ENCODE data around the gene ZDHHC1.
A peak's percentile ranks its signal among the peaks of the same experiment; 100 is the strongest.

ZDHHC1 gene

DNA sequence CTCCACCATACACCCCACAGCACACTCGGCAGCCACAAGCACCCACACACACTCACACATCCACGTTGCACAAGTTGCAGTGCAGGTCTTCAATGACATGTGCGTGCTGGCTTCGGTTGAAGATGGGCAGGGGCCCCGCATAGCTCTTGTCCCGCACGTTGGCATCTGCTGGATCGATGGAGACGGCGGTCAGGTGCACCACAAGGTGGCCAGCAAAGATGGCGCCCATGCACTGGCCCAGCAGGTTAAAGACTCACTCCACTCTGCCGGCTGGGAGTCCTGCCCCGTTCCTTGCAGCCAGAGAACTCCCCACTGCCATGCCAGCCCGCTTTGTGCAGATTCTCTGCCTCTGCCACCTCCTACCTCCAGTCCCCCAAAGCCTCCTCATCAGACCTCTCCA, 15.4 kb downstream of the ZDHHC1 start:
- TF ChIP-seq, protein P1, sequence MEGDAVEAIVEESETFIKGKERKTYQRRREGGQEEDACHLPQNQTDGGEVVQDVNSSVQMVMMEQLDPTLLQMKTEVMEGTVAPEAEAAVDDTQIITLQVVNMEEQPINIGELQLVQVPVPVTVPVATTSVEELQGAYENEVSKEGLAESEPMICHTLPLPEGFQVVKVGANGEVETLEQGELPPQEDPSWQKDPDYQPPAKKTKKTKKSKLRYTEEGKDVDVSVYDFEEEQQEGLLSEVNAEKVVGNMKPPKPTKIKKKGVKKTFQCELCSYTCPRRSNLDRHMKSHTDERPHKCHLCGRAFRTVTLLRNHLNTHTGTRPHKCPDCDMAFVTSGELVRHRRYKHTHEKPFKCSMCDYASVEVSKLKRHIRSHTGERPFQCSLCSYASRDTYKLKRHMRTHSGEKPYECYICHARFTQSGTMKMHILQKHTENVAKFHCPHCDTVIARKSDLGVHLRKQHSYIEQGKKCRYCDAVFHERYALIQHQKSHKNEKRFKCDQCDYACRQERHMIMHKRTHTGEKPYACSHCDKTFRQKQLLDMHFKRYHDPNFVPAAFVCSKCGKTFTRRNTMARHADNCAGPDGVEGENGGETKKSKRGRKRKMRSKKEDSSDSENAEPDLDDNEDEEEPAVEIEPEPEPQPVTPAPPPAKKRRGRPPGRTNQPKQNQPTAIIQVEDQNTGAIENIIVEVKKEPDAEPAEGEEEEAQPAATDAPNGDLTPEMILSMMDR (IDR thresholded peaks at IDR 0.05; ENCODE audit: extremely low read depth, insufficient read depth, missing control alignments) = no peak
- no peak for DNase-seq (ENCODE audit: low spot score)
- in situ Hi-C loops (cut with MboI; ENCODE audit: low pct_unique_long_range_greater_than_20kb, low sequenced_read_pairs, unreplicated experiment) = loop anchor here (10.0 kb wide), 1 partner anchor 136 kb away; no protein-coding TSS in a partner anchor

DNA sequence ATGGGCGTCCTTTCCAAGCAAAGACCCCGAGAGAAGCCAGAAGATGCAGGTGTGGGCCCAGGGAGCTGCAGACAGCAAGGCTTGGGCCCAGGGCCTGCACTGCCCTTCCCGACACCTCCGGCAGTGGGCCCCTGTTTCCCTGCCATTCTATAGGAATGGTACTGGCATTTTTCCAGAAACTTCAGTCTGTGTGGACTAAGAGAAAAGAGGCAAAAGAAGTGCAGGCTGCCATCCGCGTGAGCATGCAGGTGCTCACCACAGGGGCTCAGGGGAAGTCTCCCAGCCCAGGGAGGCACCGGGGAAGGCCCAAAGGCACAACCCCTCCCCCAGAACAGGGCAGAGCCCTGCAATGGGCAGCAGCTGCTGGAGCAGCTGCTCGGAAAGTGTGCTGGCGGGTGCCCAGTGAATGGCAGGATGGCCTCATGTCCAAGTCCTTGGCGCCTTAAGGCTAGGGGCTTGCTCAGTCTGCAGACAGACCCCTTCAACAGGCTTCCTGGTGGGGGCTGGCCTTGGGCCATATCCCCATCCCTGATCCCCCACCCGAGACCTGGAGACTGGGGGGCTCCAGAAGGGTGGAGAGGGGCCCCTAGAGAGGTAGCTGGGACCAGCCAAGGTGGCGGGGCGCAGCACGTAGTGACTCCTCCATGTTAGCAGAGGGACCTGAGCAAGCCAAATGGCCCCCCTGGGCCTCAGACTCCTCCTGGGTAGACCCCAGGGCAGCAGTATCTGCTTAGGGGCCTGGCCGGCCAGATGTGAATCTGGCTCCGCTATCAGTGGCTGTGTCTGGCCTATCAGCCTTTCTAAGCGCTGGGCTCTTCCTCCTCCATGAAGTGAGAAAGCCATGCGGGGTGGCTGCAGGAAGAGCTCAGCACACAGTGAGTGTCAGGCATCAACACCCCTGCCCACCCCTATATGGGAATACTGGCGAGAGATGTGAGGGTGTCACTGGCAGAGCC, 16.2 kb downstream of the ZDHHC1 start:
- in situ Hi-C loops (cut with MboI; ENCODE audit: low pct_unique_long_range_greater_than_20kb, low sequenced_read_pairs, unreplicated experiment) = loop anchor here (10.0 kb wide), 1 partner anchor 135 kb away; no protein-coding TSS in a partner anchor
- TF ChIP-seq, protein P1 (IDR thresholded peaks at IDR 0.05; ENCODE audit: extremely low read depth, insufficient read depth, missing control alignments) = no peak
- no peak for DNase-seq (ENCODE audit: low spot score)

DNA sequence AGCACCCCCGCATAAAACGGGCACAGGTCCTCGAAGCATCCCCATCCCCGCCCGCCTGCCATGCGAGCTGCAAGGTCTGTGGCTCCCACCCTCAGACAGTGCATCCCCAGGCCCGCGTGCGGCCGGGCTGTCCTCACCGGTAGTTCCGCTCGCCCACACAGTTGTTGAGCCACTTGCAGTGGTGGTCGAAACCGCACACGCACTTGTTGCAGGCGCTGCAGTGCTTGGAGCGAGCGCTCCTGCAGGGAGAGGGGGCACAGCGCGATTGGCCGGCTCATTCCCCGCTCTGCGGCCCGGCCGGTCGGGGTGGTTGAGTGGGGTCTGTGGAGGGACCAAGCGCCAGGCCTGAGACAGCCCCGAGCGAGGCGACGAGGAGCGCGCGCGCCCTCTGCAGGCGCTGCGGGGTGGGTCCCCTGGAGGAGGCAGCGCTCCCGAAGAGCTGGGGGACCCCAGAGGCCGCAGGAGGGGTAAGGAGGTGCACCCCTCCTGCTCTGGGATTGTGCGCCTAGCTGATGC, 17.0 kb downstream of the ZDHHC1 start:
- in situ Hi-C loops (cut with MboI; ENCODE audit: low pct_unique_long_range_greater_than_20kb, low sequenced_read_pairs, unreplicated experiment) = no loop called here
- peak; percentile 87 for DNase-seq (ENCODE audit: low spot score)
- TF ChIP-seq, protein P1 (IDR thresholded peaks at IDR 0.05; ENCODE audit: extremely low read depth, insufficient read depth, missing control alignments) = peak; percentile 85

DNA sequence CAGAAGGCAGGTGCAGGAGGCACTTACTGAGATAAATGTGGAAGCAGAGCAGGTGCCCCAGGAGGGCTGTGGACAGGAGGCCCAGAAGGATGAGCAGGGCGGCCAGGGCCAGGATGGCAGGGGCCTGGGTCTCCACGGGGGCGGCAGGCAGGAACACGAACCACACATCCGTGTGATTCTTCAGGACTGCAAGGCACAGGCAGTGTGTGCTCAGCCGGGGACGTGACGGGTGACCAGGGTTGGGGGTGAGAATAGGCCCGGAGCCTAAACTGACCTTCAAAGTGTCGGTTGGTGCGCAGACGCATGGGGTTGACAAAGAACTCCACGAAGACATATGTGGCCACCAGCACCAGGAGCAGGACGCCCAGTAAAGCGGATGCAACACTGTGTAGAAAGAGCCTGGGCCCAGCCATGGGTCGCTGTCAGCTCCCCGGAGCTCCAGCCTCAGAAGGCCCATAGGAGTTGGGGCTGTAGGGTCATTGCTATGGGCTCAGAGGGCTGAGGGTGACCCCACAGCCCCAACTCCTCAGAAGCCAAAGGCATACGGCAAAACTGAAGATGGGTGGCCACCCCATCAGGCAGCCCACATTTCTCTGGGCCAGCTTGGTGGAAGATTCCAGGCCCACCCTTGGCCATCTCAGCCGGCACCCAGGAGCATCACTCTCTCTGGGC, 17.6 kb downstream of the ZDHHC1 start:
- DNase-seq (ENCODE audit: low spot score) = no peak
- in situ Hi-C loops (cut with MboI; ENCODE audit: low pct_unique_long_range_greater_than_20kb, low sequenced_read_pairs, unreplicated experiment) = no loop called here
- TF ChIP-seq, protein P1 (IDR thresholded peaks at IDR 0.05; ENCODE audit: extremely low read depth, insufficient read depth, missing control alignments) = no peak

DNA sequence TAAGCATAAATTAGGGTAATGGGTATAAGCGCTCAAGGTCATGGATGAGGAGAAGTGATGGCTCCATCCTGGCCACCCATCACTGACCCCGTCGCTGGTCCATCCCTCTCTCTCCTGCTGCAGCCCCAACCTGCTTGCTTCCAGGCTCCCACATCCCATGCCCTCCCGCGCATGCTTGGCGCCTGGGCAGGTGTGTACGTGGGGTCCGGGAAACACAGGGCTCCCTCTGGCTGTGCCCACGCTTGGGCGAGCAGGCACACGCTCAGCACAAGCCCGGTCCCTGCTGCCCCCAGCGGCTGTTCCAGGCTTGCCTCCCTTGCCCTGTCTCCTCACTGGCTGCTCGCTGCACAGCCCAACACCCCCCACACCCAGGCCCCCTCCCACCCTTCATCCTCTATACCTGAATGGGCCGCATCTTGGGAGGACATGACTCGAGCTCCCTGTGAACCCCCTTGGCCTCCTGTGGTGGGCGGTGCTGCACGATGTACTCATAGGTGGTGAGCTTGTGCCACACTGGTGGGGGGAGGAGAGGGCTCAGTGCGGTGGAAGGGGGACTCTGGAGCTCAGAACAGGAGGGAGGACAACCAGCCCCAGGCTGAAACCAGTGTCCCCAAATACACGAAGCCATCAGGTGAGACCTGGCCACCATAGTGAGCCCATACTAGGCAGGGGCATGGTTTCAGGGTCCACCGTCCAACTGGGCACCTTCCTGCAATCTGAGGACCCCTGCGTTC, 18.3 kb downstream of the ZDHHC1 start:
- in situ Hi-C loops (cut with MboI; ENCODE audit: low pct_unique_long_range_greater_than_20kb, low sequenced_read_pairs, unreplicated experiment) = no loop called here
- no peak for DNase-seq (ENCODE audit: low spot score)
- TF ChIP-seq, protein P1 (IDR thresholded peaks at IDR 0.05; ENCODE audit: extremely low read depth, insufficient read depth, missing control alignments) = no peak
